Suppressor macrophage (primary cell): ENCODE data around the gene NRXN3.

Experiments used
- DNase-seq, 4 experiments: peaks; one replicate each; pipeline ENCODE4 v3.0.0-alpha.2; 2020 to 2022

NRXN3 gene

GRCh38 chr14:79786522-79786921 lies 1616.3 kb downstream of the NRXN3 start:
- DNase-seq: no peak

DNA sequence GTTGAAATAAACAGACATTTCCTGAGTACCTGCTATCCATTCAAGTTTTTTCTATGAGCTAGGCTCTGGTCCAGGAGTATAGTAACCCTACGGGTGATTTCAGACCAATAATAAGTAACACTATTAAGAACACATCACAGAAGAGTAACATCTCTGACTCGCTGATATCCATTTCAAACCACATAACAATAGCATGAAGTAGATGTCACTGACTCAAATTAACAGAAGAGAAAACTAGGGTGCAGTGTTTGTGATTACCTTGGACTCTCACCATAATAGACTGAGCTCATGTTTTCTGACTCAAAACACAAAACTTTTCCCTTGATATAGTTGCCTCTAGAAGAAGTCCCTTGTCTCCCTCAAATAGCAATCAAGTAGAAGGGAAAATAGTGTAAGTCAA lies 1618.2 kb downstream of the NRXN3 start:
- no peak for DNase-seq

DNA sequence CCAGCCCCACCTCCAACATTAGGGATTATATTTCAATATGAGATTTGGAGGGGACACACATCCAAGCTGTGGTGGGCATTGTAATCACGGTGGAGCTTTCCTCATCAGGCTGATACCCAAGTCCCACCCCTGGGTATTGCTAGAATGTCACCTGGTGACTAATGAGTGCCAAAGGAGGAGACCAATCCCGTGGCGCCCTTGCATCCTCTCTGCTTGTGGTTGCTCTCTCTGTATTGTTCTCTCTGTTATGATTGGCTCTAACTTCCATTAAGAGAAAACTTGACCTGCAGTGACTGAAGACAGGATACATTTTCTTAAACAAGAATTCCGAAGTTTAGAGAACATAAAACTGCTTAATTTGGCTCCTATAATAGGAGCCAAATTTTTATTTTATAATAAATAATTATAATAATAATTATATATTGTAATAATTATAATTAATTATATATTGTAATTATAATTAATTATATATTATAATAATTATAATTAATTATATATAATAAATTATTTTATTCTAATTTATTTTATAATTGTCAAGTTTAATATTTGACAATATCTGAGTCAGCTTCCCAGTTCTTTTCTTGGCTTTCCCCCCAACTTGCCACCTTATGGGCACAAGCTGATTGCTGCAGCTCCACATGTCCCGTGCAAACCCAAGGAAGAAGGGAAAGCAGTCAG lies 1621.0 kb downstream of the NRXN3 start:
- DNase-seq: no peak

DNA sequence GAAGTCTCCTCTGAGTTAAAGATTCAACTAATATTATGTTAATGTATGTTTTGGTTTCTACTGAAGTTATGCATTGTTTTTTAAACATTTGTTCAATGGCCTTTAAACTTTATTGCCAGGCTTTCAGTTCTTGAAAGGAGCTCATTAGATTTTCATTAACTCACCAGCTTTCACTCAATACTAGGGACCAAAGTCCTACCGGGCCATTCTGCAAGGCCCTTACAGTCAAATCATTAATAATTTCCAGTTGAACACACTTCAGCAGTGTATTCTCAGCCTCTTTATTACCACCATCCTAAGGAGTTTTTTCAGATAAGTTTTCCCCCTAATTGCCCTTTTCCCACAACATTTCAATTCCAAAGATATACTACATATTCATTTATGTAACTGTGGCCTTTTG lies 1631.9 kb downstream of the NRXN3 start:
- no peak for DNase-seq

GRCh38 chr14:79805636-79806035 lies 1635.5 kb downstream of the NRXN3 start:
- DNase-seq: no peak

- DNase-seq: peak in 1 of 4 experiments; percentile 6
Measured at GRCh38 chr14:79809849-79810612, 1639.9 kb downstream of the NRXN3 start.

DNA sequence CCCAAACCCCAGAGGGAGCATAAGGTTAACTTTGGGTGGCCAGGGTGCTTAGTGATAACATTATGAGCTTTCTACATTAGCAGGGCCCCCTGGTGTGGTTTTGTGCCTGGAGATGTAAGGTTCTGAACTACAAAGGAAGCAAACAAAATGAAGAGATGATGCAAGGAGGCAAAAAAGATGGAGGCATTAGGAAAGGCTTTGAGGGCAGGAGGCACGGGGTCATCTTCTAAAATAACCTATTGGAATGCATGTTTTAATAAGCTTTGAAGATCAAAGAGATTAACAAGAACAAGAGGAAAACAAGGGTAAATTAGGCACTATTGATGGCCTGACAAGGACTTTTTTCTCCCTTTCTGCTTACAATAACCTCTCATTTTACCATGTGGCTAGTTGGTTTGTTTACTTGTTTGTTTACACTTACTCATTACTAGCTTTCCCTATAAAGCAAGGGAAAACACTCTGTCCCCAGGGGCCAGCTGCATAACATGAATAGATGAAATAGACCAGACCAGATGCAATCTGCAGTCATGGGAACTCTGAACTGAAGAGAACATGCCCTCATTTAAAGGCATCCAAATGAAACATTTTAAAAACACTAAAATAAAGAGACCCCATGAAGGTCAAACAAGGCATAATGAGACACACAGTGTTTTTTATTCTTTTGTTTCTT lies 1650.8 kb downstream of the NRXN3 start:
- DNase-seq: no peak

DNA sequence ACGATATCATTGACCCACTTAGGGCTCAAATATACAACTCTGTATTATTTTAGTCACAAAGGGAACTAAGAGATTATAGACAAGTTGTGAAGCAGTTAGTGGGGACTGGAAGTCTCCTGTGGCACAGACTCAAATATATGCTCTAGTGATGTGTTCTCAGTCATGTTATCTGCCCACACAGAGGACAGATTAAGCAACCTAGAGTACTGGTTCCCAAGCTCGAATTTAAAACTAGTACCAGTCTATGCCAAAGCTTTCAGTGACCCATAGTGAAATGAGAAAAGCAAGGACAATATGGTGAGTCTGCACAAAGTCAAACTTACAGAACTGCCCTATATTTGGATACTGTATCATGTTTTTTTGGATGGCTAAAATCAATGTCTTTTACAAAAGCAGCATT lies 1651.9 kb downstream of the NRXN3 start:
- no peak for DNase-seq

DNA sequence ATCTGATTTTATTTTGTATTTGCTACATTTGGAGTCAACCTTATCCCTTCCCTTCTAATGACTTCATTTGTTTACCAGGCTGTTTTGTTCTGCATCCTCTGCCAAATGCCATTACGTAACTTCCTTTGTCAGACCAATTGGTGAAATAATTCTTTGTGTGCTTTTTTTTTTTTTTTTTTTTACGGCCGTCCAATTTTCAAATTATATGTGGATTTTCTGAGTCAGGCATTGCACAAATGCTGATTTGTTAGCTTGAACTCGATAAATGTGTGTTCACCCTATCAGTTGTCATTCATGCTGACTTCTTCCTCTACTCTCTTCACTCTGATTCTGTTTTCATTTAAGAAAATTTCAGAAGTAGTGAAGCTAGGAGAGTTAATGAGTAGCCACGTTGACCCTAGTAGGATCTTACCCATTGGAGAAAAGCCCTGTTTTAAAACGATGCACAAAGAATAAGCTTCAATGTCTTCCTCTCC lies 1654.9 kb downstream of the NRXN3 start:
- DNase-seq: no peak

DNA sequence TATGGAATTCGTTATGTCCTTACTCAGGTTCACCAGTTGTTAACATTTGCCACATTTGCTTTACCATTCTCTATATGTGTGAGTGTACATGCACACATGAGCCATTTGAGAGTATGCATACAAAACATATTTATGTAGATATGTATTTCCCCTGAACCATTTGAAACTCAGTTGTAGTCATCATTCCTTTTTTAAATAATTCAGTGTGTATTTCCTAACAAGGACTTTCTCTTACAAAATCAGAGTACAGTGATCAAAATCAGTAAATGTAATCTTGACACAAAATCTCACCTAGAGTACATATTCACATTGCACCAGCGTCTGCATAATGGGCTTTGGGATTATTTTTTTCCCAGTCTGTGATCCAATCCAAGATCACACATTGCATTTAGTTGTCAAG lies 1656.2 kb downstream of the NRXN3 start:
- no peak for DNase-seq

DNA sequence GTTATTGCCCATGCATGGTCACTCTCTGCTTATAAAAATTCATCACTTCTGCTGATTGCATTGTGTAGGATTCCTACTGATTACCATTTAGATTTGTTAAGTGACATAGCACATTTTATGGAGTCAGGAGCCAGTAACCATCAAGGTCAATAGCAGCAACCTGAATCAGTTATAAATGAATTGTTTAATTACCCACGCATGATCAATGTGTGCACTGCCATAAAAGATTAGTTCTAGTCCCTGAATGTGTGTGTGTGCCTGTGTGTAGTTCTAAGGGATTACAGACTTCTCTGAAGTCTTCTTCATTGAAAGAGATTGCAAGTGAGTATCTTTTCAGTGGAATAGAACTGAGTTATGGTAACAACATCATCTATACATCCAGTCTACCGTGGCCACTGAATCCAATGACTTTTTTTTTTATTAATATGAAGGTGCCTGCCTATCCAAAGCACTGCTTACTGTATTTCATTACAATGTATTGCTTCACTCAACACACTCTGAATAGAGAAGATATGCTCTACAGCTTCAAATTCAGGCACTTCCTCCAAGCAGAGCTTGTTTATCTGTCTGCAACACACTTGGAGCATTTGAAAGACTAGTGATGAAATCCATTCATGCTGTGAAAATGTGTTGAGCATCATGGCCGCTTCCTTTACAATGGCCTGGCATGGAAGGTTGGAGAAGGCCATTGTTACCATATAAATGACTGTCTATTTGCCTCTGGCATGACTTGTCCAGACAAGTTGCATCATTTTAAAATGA lies 1659.4 kb downstream of the NRXN3 start:
- DNase-seq: no peak

DNA sequence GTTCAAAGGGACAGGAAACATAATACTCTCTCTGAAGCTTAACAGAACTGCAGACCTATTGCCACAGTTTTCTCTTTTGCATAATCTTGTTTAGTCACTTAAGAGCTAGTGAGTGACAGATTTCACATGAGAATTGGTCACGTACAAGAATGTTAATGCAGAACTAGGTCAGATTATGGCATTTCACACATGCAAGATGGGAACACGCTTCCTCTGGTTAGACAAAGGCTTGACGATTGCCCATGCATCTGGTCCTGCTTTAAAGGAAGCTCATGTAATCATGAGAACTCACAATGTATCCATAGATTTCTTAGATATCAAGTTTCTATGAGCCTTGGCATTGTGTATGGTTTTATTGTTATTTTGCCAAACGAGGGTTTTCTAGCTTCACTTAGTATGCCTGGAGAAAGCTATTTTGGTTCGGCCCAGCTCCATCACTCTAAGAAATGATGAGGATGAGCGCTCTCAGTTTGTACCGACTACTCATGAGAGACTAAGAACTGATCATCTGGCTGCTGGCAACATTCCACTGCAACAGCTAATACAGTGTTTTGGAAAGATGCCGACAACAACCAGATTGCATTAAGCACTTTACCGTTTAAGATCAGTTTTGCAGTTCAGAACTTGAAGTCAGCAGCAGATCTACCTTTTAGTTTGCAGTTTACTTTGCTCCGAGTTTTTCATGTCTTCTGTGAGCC lies 1661.2 kb downstream of the NRXN3 start:
- DNase-seq: no peak

GRCh38 chr14:79833781-79834180 lies 1663.6 kb downstream of the NRXN3 start:
- DNase-seq: no peak

- no peak for DNase-seq
Measured at GRCh38 chr14:79834868-79835267, 1664.7 kb downstream of the NRXN3 start.

GRCh38 chr14:79836577-79836976 lies 1666.4 kb downstream of the NRXN3 start:
- no peak for DNase-seq

DNA sequence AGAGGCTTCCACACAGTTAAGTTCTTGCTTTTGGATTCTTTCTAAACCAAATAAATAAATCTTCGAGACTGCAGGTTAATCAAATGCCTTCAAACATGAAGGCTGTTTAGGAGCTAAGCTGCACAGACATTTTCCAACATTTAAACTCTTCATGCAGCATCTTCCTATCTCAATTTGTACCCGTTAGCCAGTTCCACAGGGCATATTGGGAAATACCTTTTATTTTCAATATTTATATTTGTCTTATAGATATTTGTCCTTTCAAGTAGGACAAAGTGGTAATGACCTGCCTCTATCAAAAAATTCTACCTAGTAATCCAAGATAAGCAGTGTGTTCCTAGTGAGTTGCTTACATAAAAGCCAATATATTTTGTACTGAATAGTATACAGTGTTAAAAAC lies 1667.5 kb downstream of the NRXN3 start:
- DNase-seq: no peak

DNA sequence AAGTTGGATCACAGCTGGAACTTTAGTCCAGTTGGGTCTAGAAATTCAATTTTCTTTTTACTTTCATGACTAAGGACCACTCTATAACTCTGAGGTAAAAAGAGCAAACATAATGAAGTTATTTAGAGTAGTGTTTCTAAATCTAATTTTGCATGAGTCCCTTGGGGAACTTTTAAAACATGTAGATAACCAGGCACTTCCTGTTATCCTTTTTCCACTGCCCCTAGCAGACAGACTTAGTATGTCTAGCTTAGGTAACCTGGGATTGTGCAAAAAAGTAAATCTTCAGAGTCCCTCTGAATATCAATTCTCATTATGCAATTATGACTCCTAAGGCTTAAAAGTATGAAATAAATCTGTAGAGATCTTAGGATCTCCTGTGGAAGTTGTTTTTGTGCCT lies 1669.9 kb downstream of the NRXN3 start:
- no peak for DNase-seq

- DNase-seq: no peak
Measured at GRCh38 chr14:79840831-79841230, 1670.7 kb downstream of the NRXN3 start.

- DNase-seq: no peak
Measured at GRCh38 chr14:79841433-79841832, 1671.3 kb downstream of the NRXN3 start.

- no peak for DNase-seq
Measured at GRCh38 chr14:79842270-79842669, 1672.1 kb downstream of the NRXN3 start.

GRCh38 chr14:79852950-79853744 lies 1683.0 kb downstream of the NRXN3 start:
- DNase-seq: no peak
